ENCODE results near the gene SSR2. TPM values are rescaled to one million over a fixed set of nuclear protein-coding genes. Genes with fewer than 3 reads are reported as not detected.

SSR2 gene
- total RNA-seq, 6 experiments from 2014 or later = 341 to 419 (median 374) TPM

DNA sequence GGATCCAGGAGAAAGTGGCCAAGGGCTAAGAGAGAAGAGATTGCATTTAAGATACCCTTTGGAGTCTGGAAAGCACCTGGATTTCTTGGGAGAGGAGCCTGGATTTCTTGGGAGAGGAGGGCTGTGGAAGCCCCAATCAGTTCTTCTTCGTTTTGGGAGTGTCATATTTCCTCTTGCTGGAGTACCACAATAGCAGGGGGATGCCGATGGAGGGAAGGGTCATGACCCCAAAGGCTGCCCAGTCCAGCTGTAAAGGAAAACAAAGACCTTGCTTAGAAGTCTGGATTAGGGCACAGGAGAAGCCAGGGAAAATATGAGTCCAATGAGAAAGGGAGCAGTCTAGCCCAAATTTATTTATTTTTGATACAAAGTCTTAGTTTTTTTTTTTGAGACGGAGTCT lies 11.3 kb downstream of the SSR2 start:
- H3K4me3 Mint-ChIP-seq = no peak overlapping the region
- H3K9me3 Mint-ChIP-seq = no peaks in the 10 kb centered on the region
- peaks cover 13% of the 10 kb centered on the region for H3K4me1 Mint-ChIP-seq (ENCODE audit: low read depth)
- H3K27me3 Mint-ChIP-seq (ENCODE audit: insufficient read depth) = no peaks in the 10 kb centered on the region; the same call in 1 of the 2 replicates
- H3K27ac Mint-ChIP-seq = no peak overlapping the region
- TF ChIP-seq, protein P1, sequence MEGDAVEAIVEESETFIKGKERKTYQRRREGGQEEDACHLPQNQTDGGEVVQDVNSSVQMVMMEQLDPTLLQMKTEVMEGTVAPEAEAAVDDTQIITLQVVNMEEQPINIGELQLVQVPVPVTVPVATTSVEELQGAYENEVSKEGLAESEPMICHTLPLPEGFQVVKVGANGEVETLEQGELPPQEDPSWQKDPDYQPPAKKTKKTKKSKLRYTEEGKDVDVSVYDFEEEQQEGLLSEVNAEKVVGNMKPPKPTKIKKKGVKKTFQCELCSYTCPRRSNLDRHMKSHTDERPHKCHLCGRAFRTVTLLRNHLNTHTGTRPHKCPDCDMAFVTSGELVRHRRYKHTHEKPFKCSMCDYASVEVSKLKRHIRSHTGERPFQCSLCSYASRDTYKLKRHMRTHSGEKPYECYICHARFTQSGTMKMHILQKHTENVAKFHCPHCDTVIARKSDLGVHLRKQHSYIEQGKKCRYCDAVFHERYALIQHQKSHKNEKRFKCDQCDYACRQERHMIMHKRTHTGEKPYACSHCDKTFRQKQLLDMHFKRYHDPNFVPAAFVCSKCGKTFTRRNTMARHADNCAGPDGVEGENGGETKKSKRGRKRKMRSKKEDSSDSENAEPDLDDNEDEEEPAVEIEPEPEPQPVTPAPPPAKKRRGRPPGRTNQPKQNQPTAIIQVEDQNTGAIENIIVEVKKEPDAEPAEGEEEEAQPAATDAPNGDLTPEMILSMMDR (IDR thresholded peaks at IDR 0.05) = no peak
- no peak for DNase-seq
- H3K36me3 Mint-ChIP-seq (ENCODE audit: low read depth) = peaks cover 35% of the 10 kb centered on the region

DNA sequence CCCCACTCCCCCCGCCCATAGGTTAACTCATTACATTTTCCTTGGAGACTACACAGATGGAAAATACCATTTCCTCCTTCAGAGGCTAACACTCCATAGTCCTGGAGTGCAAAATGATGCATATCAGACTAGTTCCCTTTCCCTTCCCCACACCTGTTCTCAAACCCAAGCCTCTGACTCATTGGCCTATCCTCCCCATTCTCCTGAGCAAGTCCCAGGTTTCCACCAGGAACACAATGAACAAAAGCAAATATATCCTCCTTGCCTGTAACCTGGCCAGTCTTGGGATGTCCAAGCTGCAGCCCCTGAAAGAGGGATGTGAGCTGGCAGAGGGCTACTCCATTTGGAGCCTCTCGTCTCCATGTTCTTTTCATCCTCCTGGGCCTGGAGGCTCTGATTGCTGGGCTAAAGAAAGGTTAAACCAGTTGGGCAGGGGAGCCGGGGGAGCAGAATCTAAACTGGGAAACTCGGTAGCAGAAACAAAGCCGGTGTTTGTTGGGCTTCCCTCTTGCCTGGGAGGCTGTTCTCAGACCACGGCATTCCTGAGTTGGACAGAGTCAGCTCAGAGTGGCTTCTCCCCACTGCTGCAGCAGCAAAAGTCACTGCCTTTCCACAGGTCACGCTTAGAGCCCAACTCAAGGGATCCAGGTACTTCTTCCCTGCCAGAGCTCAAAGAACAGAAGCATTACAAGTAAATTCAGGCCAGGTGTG lies 13.9 kb downstream of the SSR2 start:
- Mint-ChIP-seq H3K27me3 (ENCODE audit: insufficient read depth) (peaks cover 3% of the 10 kb centered on the region), H3K4me3 (no peak overlapping the region), H3K9me3 (no peaks in the 10 kb centered on the region), H3K36me3 (ENCODE audit: low read depth) (peaks cover 27% of the 10 kb centered on the region), H3K4me1 (ENCODE audit: low read depth) (peaks cover 23% of the 10 kb centered on the region), H3K27ac (peak overlapping the region; percentile 26; the same call in 1 of the 2 replicates)
- TF ChIP-seq, protein P1 (IDR thresholded peaks at IDR 0.05) = no peak
- no peak for DNase-seq

DNA sequence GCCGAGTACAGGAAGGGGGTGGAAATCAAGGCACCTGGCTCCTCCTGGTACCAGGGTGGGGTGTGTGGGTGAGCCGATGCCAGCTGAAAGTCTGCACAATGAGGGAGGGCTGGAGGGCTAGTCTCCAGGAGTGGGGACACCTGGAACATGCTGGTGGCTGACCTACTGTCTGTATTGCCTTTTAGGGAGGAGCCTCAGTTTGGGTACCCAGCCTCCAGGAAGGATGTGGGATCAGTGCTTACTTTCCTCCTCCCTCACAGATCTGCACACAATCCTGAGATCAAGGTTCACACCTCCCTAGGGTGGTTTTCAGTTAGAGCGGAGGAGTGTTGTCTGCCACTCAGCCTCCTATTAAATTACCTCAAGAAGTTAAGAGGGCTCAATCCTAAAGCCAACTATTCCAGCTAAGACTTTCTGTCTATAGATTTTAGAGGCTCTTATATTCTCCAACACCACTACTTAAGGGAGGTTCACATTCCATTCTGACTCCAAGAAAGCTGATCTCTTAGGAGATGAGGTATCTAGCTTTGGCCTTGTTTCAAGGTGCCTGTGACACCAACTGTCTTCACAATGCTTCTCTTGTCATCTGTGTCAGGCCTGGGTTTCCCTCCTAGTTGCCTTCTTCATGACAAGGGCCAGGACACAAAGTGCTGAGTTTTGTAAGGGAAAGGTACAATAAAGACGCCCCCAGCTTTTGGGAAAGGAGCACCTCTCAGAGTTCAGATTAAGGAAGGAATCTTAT lies 15.7 kb downstream of the SSR2 start:
- Mint-ChIP-seq H3K9me3 (no peaks in the 10 kb centered on the region), H3K4me1 (ENCODE audit: low read depth) (peaks cover 34% of the 10 kb centered on the region), H3K27ac (no peak overlapping the region; the same call in 1 of the 2 replicates), H3K36me3 (ENCODE audit: low read depth) (peaks cover 12% of the 10 kb centered on the region), H3K4me3 (no peak overlapping the region), H3K27me3 (ENCODE audit: insufficient read depth) (peaks cover 3% of the 10 kb centered on the region)
- TF ChIP-seq, protein P1 (IDR thresholded peaks at IDR 0.05) = no peak
- no peak for DNase-seq

DNA sequence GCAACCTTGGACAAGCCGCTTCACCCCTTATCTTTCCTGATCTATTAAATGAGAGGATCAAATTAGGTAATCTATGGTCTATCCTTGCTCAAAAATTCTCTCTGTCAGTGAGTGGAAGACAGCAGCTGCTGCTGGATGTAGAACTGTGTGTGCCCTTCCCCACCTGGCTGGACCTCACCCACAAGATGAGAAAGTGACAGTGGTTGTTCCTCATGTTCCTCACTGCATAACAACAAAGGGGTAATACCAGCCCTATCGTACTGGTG lies 16.9 kb downstream of the SSR2 start:
- TF ChIP-seq, protein P1 (IDR thresholded peaks at IDR 0.05) = no peak
- no peak for DNase-seq
- H3K4me1 Mint-ChIP-seq (ENCODE audit: low read depth) = peaks cover 34% of the 10 kb centered on the region
- no peak overlapping the region for H3K4me3 Mint-ChIP-seq
- H3K27me3 Mint-ChIP-seq (ENCODE audit: insufficient read depth) = peaks cover 3% of the 10 kb centered on the region
- peaks cover 6% of the 10 kb centered on the region for H3K36me3 Mint-ChIP-seq (ENCODE audit: low read depth)
- no peaks in the 10 kb centered on the region for H3K9me3 Mint-ChIP-seq
- H3K27ac Mint-ChIP-seq = no peak overlapping the region

DNA sequence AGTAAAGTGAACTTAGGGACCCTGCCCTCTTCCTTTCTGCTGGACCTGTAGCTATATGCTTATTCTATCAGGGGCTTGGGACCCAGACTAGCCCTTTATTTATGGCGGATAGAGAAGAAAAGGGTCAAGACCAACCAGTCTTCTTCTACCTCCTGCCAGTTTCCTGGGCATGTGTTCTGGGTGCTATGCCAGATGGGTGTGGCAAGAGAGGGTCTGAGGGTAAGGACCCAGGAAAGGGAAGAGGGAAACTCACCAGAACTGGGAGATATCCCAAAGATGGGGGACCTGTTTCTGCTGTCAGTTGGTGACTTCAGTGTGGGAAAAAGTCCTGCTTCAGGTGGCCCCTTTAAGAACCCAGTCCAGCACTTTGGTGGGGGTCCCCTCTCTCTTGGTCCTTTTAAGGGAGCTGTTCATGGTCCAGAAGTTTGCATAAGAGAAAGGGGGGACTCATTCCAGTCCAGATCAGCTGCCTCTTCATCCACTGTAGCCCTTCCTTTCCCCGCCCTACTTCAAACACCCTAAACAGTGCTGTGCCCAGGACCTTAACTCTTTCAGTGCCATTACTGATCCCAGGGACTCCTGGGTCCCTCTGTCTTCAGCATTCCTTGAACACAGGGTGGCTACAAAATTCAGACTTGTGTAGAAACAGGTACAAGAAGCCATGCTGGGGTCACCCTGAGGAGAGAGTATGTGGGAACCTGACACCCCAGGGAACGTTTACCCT lies 18.4 kb downstream of the SSR2 start:
- Mint-ChIP-seq H3K4me3 (peak overlapping the region; percentile 1), H3K36me3 (ENCODE audit: low read depth) (no peaks in the 10 kb centered on the region), H3K27me3 (ENCODE audit: insufficient read depth) (peaks cover 3% of the 10 kb centered on the region), H3K27ac (peak overlapping the region; percentile 17; the same call in 1 of the 2 replicates), H3K9me3 (no peaks in the 10 kb centered on the region), H3K4me1 (ENCODE audit: low read depth) (peaks cover 29% of the 10 kb centered on the region)
- TF ChIP-seq, protein P1 (IDR thresholded peaks at IDR 0.05) = no peak
- no peak for DNase-seq

Data from HFFc6 (cell line).